Peyer's patch (tissue), 4 donors: Measurements from ENCODE around the gene THRSP.

Experiments
- POLR2A ChIP-seq, 2 donors: fragments of 450-650 bp; IDR thresholded peaks; one replicate each; pipeline ENCODE4 v1.5.1; 2017; ENCODE audit warnings: antibody characterized with exemption in 2 of 2, mild to moderate bottlenecking in 2 of 2, moderate library complexity in 2 of 2
- TF ChIP-seq, protein P1 (sequence below), 6 experiments: fragments of 450-650 bp in 4 of 6; fragments of 200-600 bp in 2 of 6; sonication (generic) in 1 of 6; IDR thresholded peaks; one replicate each; pipeline ENCODE4 v1.5.1; 2017 to 2019; ENCODE audit warnings: antibody characterized with exemption in 6 of 6, mild to moderate bottlenecking in 3 of 6, moderate library complexity in 1 of 6

DNA sequence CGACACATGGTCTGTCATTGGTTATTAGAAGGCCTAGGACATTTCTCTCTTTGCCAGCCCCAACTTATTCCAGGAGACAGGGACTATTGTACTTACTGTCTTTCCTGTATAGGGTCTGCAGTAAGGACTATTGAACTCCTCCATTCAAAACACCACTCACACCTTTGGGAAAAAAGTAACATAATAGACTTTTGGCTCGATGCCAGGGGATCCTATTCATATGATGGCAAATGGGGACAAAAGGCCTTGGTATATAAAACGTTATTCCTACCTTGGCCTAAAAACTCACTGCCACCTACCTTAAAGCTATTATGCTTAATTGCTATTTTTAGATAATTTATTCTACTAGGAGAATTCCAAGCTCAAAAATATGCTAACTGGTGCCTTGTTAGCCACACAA is 22.3 kb downstream of the THRSP start:
- TF ChIP-seq, protein P1, sequence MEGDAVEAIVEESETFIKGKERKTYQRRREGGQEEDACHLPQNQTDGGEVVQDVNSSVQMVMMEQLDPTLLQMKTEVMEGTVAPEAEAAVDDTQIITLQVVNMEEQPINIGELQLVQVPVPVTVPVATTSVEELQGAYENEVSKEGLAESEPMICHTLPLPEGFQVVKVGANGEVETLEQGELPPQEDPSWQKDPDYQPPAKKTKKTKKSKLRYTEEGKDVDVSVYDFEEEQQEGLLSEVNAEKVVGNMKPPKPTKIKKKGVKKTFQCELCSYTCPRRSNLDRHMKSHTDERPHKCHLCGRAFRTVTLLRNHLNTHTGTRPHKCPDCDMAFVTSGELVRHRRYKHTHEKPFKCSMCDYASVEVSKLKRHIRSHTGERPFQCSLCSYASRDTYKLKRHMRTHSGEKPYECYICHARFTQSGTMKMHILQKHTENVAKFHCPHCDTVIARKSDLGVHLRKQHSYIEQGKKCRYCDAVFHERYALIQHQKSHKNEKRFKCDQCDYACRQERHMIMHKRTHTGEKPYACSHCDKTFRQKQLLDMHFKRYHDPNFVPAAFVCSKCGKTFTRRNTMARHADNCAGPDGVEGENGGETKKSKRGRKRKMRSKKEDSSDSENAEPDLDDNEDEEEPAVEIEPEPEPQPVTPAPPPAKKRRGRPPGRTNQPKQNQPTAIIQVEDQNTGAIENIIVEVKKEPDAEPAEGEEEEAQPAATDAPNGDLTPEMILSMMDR (IDR thresholded peaks at IDR 0.05): no peak
- no peak for TF ChIP-seq POLR2A (IDR thresholded peaks at IDR 0.05)
